ENCODE results near the gene KRTAP5-1.
"Not testable (repeated sequence)": the region's sequence is repeated elsewhere in the genome, so short reads cannot be mapped to it uniquely, and the experiment has no call there.

KRTAP5-1 gene, protein sequence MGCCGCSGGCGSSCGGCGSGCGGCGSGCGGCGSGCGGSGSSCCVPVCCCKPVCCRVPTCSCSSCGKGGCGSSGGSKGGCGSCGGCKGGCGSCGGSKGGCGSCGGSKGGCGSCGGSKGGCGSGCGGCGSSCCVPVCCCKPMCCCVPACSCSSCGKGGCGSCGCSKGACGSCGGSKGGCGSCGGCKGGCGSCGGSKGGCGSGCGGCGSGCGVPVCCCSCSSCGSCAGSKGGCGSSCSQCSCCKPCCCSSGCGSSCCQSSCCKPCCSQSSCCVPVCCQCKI

DNA sequence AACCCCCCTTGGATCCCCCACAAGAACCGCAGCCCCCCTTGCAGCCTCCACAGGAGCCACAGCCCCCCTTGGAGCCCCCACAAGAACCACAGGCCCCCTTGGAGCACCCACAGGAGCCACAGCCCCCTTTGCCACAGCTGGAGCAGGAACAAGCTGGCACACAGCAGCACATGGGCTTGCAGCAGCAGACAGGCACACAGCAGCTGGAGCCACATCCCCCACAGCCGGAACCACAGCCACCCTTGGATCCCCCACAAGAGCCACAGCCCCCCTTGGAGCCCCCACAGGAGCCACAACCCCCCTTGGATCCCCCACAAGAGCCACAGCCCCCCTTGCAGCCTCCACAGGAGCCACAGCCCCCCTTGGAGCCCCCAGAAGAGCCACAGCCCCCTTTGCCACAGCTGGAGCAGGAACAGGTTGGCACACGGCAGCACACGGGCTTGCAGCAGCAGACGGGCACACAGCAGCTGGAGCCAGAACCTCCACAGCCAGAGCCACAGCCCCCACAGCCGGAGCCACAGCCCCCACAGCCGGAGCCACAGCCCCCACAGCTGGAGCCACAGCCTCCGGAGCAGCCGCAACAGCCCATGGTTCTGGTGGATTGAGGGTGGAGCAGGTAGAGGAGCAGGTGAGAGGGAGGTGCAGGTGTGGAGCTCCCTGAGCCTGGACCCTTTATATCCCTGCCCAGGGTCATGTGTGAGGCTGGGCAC is at the start of gene KRTAP5-1:
Gene KRTAP5-1 (minus strand): TSS at position 623 of the 710 bp plus-strand sequence. CDS start 34 bp downstream, at position 589.
- not testable (repeated sequence) for H3K4me3 ChIP-seq (ENCODE audit: low read depth, low read length)

GRCh38 chr11:1633864-1634263 is 48.8 kb upstream of the KRTAP5-1 start:
- H3K4me3 ChIP-seq (ENCODE audit: low read depth, low read length) = no peak overlapping the region

- H3K4me3 ChIP-seq (ENCODE audit: low read depth, low read length) = no peak overlapping the region
Observed at GRCh38 chr11:1632053-1632714, 47.1 kb upstream of the KRTAP5-1 start.

GRCh38 chr11:1631066-1631568 is 46.0 kb upstream of the KRTAP5-1 start:
- no peak overlapping the region for H3K4me3 ChIP-seq (ENCODE audit: low read depth, low read length)

GRCh38 chr11:1630271-1630670 is 45.2 kb upstream of the KRTAP5-1 start:
- no peak overlapping the region for H3K4me3 ChIP-seq (ENCODE audit: low read depth, low read length)

DNA sequence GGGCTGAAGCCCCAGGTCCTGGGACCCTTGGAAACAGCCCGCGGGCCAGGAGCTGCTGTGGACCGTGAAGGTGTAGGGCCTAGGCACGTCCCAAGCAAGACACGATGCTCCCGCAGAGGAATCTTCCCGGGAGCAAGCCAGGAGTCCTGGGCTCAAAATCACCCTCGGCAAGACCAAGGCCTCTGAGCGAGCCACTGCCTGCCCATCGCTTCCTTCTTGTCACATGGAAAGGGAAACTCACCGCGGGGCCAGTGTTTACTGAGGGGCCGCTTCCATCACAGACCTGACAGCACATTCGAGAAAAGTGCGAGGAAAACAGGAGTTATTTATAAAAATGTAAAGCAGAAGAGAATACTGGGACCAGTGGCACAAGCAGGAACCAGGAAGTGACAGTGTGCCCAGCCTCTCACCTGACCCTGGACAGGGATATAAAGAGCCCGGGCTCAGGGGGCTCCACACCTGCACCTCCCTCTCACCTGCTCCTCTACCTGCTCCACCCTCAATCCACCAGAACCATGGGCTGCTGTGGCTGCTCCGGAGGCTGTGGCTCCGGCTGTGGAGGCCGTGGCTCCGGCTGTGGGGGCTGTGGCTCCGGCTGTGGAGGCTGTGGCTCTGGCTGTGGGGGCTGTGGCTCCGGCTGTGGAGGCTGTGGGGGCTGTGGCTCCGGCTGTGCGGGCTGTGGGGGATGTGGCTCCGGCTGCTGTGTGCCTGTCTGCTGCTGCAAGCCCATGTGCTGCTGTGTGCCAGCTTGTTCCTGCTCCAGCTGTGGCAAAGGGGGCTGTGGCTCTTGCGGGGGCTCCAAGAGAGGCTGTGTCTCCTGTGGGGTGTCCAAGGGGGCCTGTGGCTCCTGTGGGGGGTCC is 44.5 kb upstream of the KRTAP5-1 start, which contains the start of gene KRTAP5-5:
Gene KRTAP5-5 (plus strand): TSS at position 450 of the 860 bp plus-strand sequence. CDS start 66 bp downstream, at position 516.
- no peak within 1 kb of the TSS for H3K4me3 ChIP-seq (ENCODE audit: low read depth, low read length)

DNA sequence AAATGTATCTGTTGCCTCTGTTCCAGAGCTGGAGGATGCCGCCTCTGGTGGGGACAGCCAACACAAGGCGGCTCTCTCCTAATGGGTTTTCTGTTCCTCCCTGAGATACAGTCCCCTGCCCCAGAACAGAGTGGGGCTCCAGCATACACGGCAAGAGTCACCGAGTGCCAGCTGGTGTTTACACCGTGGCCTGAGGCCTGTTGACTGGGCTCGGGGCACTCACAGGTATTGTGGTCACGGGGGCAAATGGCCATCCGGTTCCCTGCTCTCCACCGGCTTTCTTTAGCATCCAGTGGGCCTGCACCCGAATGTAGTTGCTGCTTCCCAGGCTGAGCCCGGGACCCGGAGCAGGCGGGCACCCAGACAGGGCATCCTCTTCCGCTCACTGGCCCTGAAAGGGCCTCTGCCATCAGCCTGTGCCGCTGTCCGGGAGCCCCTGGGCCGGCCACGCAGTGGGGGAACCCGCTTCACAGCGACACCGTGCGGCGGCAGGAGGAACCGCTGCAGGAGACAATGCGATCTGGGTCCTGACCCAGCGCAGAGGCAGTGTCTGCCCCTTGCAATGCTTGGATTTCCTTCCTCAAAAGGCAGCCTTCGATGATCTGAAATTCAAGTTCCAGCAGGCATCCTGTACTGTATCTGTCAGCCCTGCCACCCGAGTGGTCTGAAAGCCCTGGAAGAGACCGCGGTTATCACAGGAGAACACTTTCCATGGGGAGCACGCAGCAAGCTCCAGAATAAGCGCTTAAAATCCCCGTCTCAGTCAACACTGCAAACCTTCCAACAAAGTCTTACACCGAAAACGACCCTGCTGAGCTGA is 43.6 kb upstream of the KRTAP5-1 start:
- no peak overlapping the region for H3K4me3 ChIP-seq (ENCODE audit: low read depth, low read length)

GRCh38 chr11:1625541-1625940 is 40.5 kb upstream of the KRTAP5-1 start:
- H3K4me3 ChIP-seq (ENCODE audit: low read depth, low read length) = no peak overlapping the region

DNA sequence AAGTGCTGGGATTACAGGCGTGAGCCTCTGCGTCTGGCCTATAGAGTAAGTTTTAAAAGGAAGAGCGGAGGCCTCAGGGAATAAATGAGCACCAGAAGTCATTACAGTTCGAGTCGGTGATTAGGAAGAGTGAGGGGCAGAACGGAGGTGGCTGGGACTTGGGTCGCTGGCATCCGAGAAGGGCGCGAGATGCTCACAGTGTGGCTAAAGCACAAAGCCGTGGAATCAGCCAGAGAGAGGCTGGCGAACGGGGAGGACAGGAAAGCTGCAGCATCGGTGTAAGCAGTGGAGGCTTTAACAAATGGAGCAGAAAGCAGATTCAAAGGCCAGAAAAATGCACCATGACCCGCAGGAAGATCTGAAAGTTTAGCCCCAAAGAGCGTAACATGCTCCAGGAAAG is 39.5 kb upstream of the KRTAP5-1 start:
- H3K4me3 ChIP-seq (ENCODE audit: low read depth, low read length) = no peak overlapping the region

GRCh38 chr11:1623716-1624115 is 38.6 kb upstream of the KRTAP5-1 start:
- H3K4me3 ChIP-seq (ENCODE audit: low read depth, low read length) = no peak overlapping the region

DNA sequence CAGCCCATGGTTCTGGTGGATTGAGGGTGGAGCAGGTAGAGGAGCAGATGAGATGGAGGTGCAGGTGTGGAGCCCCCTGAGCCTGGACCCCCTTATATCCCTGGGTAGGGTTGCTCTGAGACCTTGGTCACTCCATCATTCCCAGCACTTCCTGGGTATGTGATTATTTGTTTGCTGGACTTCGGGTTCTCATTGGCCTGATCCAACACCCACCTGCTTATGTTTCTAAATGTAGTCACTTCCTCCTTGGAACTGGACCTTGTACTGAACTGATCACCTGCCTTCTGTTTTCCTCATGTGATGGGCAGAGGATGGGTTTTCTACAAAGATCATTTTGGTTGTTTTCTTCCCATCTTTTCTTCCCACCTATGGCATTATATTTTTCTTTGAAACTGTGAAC is 37.0 kb upstream of the KRTAP5-1 start, which contains the start of gene KRTAP5-4:
Gene KRTAP5-4 (minus strand): TSS at position 53 of the 400 bp plus-strand sequence. CDS start 45 bp downstream, at position 8.
- no peak within 1 kb of the TSS for H3K4me3 ChIP-seq (ENCODE audit: low read depth, low read length)

- H3K4me3 ChIP-seq (ENCODE audit: low read depth, low read length) = no peak overlapping the region
Observed at GRCh38 chr11:1619449-1619848, 34.4 kb upstream of the KRTAP5-1 start.

DNA sequence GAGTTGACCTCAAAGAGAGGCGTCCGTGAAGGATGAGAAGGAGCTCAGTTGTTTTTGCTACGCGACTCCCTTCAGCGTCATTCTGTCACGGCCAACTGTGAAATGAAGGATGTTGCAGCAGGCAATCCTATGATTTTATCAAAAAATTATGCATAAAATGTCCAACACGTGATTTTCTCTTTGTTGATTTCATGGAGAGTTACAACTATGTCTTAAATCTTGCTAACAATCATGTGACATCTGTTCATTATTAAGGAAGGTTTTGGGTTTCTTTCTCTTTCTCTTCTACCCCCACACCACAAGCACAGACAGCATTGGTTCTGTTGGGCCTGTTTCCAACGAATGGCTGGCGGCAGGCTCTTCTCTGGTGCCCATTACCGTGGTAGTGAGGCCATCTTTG is 33.1 kb upstream of the KRTAP5-1 start:
- H3K4me3 ChIP-seq (ENCODE audit: low read depth, low read length) = no peak overlapping the region

- H3K4me3 ChIP-seq (ENCODE audit: low read depth, low read length) = no peak within 1 kb of the TSS
Observed at GRCh38 chr11:1608363-1608762, 23.3 kb upstream of the KRTAP5-1 start, which contains the start of gene KRTAP5-3. KRTAP5-3 (minus strand) TSS chr11:1608463; CDS start chr11:1608385, 78 bp downstream.

GRCh38 chr11:1607901-1608300 is 22.8 kb upstream of the KRTAP5-1 start:
- H3K4me3 ChIP-seq (ENCODE audit: low read depth, low read length) = not testable (repeated sequence)

DNA sequence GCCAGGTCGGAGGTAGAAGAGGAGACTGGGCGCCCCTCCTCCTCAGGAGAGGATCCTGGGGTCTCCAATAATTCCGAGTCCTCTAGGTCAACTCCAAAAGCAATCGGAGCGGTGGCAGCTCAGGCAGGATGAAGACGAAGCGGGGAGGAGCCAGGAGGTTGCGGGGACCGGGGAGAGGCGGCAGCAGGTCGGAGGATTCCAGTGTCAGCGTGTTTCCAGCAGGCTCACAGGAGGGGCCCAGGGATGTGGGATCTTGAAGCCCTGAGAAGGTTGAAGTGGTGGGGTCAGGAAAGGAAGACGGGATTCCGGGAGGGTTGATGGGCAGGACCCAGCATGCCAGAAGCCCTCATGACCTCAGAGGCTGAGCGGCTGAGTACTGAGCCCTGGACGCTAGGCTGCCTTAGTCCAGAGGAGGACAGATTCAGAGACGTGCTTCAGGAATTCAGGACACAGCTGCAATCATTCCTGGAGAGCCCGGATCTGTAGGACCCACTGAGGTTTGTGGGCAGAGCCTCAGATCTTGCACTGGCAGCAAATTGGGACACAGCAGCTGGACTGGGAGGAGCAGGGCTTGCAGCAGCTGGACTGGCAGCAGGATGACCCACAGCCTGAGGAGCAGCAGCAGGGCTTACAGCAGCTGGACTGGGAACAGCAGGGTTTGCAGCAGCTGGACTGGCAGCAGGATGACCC is 22.2 kb upstream of the KRTAP5-1 start:
- not testable (repeated sequence) for H3K4me3 ChIP-seq (ENCODE audit: low read depth, low read length)

GRCh38 chr11:1605923-1606322 is 20.8 kb upstream of the KRTAP5-1 start:
- H3K4me3 ChIP-seq (ENCODE audit: low read depth, low read length) = not testable (repeated sequence)

- no peak overlapping the region for H3K4me3 ChIP-seq (ENCODE audit: low read depth, low read length)
Observed at GRCh38 chr11:1604711-1605110, 19.6 kb upstream of the KRTAP5-1 start.

GRCh38 chr11:1604181-1604580 is 19.1 kb upstream of the KRTAP5-1 start:
- no peak overlapping the region for H3K4me3 ChIP-seq (ENCODE audit: low read depth, low read length)
